ENCODE measurements around the gene PHC2.

The PHC2 gene

DNA sequence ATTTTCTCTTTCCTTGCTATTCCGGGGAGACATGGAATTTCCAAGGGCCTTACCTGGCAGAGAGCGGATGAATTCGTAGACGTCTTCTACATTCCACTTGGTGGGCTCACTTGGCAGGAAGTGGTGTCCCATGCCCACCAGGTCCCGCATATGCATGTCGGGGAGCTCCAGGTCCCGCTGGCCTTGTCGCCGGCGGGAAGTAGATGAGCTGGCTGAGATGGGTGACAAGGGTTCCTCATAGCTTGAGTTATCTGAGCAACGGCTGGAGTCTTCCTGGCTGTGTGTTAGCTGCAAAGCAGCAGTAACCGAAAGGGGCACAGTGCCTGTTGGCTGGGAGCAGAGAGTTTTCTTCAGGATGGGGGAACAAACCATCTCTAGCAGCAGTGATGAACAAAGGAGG, 102.1 kb downstream of the PHC2 start:
- Histone ChIP-seq H4K20me1 (ENCODE audit: insufficient read depth) (no peaks in the 10 kb centered on the region), H2AFZ (ENCODE audit: low read depth) (no peak overlapping the region), H3K27me3 (ENCODE audit: insufficient read depth, low read depth) (no peaks in the 10 kb centered on the region), H3K4me1 (ENCODE audit: low read depth, poor library complexity, severe bottlenecking) (peaks cover 14% of the 10 kb centered on the region), H3K79me2 (ENCODE audit: insufficient read depth, low read depth) (no peaks in the 10 kb centered on the region), H3K27ac (no peak overlapping the region), H3K9ac (no peak overlapping the region), H3K4me2 (no peak overlapping the region), H3K4me3 (IDR thresholded peaks at IDR 0.05; ENCODE audit: insufficient read depth, low read depth, low read length) (no peak overlapping the region), H3K36me3 (ENCODE audit: insufficient read depth) (no peaks in the 10 kb centered on the region)
- TF ChIP-seq, protein P1, sequence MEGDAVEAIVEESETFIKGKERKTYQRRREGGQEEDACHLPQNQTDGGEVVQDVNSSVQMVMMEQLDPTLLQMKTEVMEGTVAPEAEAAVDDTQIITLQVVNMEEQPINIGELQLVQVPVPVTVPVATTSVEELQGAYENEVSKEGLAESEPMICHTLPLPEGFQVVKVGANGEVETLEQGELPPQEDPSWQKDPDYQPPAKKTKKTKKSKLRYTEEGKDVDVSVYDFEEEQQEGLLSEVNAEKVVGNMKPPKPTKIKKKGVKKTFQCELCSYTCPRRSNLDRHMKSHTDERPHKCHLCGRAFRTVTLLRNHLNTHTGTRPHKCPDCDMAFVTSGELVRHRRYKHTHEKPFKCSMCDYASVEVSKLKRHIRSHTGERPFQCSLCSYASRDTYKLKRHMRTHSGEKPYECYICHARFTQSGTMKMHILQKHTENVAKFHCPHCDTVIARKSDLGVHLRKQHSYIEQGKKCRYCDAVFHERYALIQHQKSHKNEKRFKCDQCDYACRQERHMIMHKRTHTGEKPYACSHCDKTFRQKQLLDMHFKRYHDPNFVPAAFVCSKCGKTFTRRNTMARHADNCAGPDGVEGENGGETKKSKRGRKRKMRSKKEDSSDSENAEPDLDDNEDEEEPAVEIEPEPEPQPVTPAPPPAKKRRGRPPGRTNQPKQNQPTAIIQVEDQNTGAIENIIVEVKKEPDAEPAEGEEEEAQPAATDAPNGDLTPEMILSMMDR (conservative IDR thresholded peaks at IDR 0.05; ENCODE audit: low read depth, low read length), result no peak

- H3K36me3 ChIP-seq (ENCODE audit: insufficient read depth), result no peaks in the 10 kb centered on the region
- H4K20me1 ChIP-seq (ENCODE audit: insufficient read depth), result no peaks in the 10 kb centered on the region
- no peak overlapping the region for H3K4me3 ChIP-seq (IDR thresholded peaks at IDR 0.05; ENCODE audit: insufficient read depth, low read depth, low read length)
- H3K79me2 ChIP-seq (ENCODE audit: insufficient read depth, low read depth), result no peaks in the 10 kb centered on the region
- TF ChIP-seq, protein P1 (conservative IDR thresholded peaks at IDR 0.05; ENCODE audit: low read depth, low read length), result no peak
- H3K9ac ChIP-seq, result no peak overlapping the region
- H2AFZ ChIP-seq (ENCODE audit: low read depth), result no peak overlapping the region
- peaks cover 14% of the 10 kb centered on the region for H3K4me1 ChIP-seq (ENCODE audit: low read depth, poor library complexity, severe bottlenecking)
- H3K27ac ChIP-seq, result no peak overlapping the region
- H3K27me3 ChIP-seq (ENCODE audit: insufficient read depth, low read depth), result no peaks in the 10 kb centered on the region
- H3K4me2 ChIP-seq, result no peak overlapping the region
These were observed 103.1 kb downstream of the PHC2 start for GRCh38 chr1:33327587-33328325.

DNA sequence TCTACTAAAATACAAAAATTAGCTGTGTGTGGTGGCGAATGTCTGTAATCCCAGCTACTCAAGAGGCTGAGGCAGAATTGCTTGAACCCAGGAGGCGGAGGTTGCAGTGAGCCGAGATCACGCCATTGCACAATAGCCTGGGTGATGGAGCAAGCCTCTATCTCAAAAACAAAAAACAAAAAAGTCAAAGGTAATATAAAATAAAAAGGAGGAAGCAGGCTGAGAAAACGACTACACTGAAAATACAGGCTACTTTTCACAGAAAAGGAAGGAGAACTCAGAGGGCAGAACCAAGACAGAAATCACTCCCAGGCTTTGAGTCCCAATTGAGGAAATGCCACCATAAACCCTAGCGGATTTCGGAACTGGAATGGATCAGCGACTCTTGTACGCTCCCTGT, 104.1 kb downstream of the PHC2 start:
- TF ChIP-seq, protein P1 (conservative IDR thresholded peaks at IDR 0.05; ENCODE audit: low read depth, low read length), result no peak
- H4K20me1 ChIP-seq (ENCODE audit: insufficient read depth), result no peaks in the 10 kb centered on the region
- H3K4me3 ChIP-seq (IDR thresholded peaks at IDR 0.05; ENCODE audit: insufficient read depth, low read depth, low read length), result no peak overlapping the region
- peaks cover 14% of the 10 kb centered on the region for H3K4me1 ChIP-seq (ENCODE audit: low read depth, poor library complexity, severe bottlenecking)
- no peak overlapping the region for H3K9ac ChIP-seq
- no peaks in the 10 kb centered on the region for H3K36me3 ChIP-seq (ENCODE audit: insufficient read depth)
- no peak overlapping the region for H3K27ac ChIP-seq
- no peak overlapping the region for H2AFZ ChIP-seq (ENCODE audit: low read depth)
- no peaks in the 10 kb centered on the region for H3K27me3 ChIP-seq (ENCODE audit: insufficient read depth, low read depth)
- no peak overlapping the region for H3K4me2 ChIP-seq
- H3K79me2 ChIP-seq (ENCODE audit: insufficient read depth, low read depth), result no peaks in the 10 kb centered on the region

DNA sequence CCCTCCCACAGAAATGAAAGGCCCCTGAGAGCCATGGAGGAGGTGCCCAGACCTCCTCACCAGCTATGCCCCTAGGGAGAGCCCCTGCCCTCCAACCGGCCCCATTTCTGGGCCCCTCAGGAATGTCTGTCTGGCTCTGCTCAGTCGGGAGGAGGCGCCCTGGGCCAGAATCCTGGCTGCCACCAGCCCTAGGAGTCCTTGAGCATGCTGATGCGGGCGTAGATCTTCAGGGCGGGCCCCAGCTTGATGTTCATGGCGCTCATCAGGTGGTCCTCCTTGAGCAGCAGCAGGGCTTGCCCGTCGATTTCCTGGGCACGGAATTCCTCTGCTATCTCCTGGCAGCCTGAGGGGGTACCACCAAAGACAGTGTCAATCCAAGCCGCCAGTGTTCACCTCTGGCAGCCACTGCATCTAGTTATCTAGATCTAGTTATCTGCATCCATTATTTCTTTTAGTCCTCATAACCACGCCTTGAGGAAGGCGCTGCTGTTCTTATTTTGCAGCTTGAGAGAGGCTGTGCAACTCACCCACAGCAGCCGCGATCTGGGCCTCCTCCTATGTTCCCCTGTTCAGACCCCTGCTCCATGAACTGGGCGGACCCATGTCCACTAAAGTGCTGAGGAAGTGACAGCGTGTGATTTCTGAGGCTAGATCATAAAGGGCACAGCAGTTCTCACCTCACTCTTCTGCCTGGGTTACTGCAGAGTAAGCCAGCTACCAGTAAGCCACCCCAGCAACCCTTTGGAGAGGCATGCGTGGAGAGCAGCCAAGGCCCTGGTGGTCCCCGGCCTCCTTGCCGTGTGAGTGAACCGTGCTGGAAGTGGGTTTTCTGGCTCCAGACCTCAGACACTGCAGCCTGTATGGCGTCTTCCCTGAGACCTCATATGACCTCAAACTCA, 106.0 kb downstream of the PHC2 start:
- Histone ChIP-seq H3K27me3 (ENCODE audit: insufficient read depth, low read depth) (no peaks in the 10 kb centered on the region), H3K27ac (no peak overlapping the region), H2AFZ (ENCODE audit: low read depth) (no peak overlapping the region), H3K79me2 (ENCODE audit: insufficient read depth, low read depth) (no peaks in the 10 kb centered on the region), H3K36me3 (ENCODE audit: insufficient read depth) (no peaks in the 10 kb centered on the region), H3K9ac (no peak overlapping the region), H3K4me3 (IDR thresholded peaks at IDR 0.05; ENCODE audit: insufficient read depth, low read depth, low read length) (no peak overlapping the region), H4K20me1 (ENCODE audit: insufficient read depth) (no peaks in the 10 kb centered on the region), H3K4me2 (no peak overlapping the region), H3K4me1 (ENCODE audit: low read depth, poor library complexity, severe bottlenecking) (peaks cover 14% of the 10 kb centered on the region)
- TF ChIP-seq, protein P1 (conservative IDR thresholded peaks at IDR 0.05; ENCODE audit: low read depth, low read length), result no peak

All from KMS-11 (cell line).